Stimulated activated CD4-positive, alpha-beta T cell treated with anti-CD3 and anti-CD28 coated beads, Interleukin-1b, Interleukin-23, amount 100 ng/mL, for 24 hours (primary cell): ENCODE data around the gene KPNA5.
"Not testable (repeated sequence)": the region's sequence is repeated elsewhere in the genome, so short reads cannot be mapped to it uniquely, and the experiment has no call there.

Source experiments
- DNase-seq, 4 experiments: peaks; one replicate each; pipeline ENCODE4 v3.0.0-alpha.2; 2020; ENCODE audit warnings: low read depth in 4 of 4, low spot score in 1 of 4

Gene KPNA5

DNA sequence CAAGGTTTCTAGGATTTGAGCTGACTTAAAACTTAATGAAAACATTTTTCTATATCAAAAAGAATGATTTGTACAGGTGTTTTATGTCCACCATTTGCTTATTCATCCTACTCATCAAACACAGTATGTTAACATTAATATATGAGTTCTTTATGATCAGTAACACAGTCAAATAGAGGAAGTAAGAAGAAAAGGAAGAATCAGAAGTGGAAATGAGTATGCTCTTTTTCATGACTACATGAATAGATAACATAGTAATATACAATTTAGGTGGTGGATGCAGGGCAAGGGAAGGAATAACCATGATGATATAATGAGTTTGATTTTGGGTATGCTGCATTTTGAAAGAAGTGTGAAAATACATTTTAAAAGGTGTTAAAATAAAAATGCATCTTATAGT, 16.5 kb downstream of the KPNA5 start:
- no peak for DNase-seq

DNA sequence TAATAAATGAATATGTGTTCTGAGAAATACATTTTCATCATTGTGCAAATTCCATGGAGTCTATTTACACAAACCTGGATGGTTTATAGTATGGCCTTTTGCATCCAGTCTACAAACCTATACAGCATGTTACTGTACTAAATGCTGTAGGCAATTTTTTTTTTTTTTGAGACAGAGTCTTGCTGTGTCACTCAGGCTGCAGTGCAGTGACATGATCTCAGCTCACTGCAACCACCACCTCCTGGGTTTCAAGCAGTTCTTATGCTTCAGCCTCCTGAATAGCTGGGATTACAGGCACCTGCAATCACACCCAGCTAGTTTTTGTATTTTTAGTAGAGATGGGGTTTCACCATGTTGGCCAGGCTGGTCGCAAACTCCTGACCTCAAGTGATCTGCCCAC, 22.9 kb downstream of the KPNA5 start:
- DNase-seq = not testable (repeated sequence)

DNA sequence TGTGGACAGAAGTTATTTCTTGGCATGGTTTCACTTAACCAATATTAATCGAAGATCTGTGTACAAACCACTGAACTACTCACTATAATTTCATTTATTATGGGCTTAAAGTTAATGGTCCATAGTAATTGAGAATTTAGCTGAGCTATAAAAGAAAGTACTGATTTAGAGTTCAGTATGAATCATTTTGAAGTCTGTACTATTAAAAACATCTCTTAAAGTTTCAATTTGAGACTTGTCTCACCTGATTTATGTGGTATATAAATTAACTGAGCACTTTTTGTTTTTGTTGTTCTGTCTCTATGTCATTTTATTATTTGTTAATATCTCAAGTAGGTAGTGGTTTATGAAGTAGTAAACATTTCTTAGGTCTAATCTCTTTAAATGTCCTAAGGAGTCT, 24.9 kb downstream of the KPNA5 start:
- DNase-seq = no peak

DNA sequence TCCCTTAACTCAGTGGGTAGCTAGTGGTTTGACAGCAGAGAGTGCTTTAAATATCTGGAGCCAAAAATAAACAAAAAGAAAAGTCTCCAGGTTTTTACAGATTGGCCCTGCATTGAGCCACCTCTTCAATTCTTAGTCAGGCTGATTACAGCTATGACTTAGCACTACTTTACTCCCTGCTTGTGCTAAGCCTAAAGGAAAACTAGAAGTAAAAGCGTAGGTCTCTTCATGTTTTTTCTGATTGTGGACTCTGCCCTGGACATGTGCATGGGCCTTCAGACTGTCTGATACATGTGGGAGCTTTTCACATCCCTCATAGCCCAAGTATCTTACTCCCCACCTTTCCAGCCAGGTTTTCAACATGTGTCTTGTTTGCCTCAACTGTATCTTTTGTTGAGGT, 33.3 kb downstream of the KPNA5 start:
- no peak for DNase-seq

DNA sequence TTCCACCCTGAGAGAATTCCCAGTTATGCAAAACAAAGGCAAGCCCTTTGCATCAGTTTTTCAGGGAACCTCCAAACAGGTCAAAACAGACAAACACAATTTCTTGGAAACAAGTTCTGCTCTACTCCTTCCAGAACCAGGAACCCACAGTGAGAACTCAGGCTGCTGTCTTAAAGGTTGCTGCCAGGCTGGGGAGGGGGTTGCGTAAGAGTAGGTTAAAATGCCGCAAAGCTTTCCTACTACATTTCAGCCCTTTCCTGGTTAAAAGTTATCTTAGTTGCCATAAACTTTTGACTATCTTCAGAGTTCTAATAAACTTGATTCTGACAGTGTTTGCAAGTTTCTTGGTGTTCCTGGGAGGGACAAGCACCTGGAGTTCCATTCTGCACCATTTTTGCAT, 33.8 kb downstream of the KPNA5 start:
- DNase-seq = no peak

DNA sequence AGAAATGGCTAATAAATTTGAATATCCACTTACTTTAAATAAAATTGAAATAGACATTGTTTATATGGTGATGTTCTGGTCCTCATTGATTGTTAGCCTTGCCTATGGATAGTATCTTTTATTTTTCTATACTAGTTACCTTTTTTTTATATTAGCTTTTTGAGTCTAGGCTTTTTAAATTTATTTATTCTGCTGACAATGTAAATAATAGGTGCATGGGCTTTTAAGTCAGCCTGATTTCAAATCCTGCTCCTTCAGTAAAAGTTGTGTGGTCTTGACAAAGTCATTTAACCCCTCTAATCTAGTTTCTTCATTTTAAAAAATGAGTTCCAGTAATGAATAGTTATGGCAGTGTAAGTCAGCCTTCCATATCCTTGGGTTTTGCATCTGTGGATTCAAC, 45.9 kb downstream of the KPNA5 start:
- no peak for DNase-seq

DNA sequence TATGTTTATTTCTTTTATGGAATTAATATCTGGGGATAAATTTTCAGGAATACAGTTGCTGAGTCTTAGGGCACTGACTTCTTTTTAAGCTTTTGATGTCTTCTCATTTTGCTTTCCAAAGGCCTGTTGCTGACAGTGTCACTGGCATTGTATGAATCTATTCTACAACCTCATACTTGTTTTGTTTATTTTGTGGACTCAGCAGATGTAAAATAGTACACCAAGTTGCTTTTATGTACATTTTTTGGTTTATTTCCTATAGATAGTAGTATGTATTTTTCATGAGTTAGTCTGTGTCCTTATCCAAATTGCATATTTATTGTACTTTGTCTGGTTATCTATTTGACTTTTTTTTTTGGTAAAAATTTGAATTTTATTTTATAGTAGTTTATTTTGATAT, 49.5 kb downstream of the KPNA5 start:
- DNase-seq = no peak

DNA sequence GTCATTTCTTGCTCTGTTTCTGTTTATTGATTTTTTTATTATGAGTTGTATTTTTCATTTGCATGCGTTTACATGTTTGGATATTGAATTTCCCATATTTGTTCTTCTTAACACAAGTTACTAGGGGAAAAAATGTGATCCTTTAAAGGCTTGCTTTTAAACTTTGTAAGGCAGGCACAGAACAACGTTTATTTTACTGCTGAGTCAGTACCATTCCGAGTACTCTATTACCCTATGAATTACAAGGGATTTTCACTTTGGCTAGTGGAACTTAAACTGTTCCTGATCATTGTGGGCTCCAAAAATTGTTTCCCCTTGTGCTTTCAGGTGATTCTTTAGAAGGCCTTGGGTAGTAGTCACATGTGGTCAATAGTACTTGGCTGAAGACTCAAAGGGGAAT, 56.0 kb downstream of the KPNA5 start:
- DNase-seq = no peak

DNA sequence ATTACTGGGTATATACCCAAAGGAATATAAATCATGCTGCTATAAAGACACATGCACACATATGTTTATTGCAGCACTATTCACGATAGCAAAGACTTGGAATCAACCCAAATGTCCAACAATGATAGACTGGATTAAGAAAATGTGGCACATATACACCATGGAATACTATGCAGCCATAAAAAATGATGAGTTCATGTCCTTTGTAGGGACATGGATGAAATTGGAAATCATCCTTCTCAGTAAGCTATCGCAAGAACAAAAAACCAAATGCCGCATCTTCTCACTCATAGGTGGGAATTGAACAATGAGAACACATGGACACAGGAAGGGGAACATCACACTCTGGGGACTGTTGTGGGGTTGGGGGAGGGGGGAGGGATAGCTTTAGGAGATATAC, 59.5 kb downstream of the KPNA5 start:
- DNase-seq = not testable (repeated sequence)

DNA sequence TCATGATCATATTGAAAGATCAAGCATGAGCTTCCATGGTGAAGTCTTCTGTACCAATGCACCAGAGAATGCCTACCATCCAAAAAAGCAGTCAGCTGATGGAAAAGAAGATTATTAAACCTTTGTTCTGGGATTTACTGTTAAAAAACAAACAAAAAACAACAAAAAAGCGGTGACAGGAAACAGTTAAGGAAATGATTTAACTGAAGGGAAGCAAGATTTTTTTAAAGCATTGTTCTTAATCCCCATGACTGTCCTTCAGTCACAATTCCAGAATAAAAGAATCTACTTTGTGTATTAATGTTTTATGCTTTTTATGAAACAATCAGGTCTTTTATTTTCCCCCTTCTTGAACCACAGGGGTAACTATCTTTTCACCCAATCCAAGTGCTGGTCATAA, 60.6 kb downstream of the KPNA5 start:
- DNase-seq = no peak

DNA sequence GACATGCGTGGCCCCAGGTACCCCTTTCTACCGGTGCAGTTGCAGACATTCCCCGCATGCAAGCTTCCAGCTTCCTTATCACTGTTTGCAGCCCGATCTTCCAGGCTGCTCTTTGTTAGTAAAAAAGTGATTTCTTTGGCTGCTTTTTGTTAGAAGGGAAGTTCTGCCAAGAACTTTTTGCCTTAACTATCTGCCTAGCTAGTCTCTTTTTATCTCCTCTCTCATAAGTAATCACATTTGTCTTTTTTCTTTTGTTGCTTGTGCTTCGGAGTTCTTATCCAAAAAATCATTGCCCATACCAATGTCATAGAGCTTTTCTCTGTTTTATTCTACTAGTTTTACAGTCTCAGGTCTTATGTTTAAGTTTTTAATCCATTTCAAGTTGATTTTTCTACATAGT, 64.2 kb downstream of the KPNA5 start:
- DNase-seq = no peak

DNA sequence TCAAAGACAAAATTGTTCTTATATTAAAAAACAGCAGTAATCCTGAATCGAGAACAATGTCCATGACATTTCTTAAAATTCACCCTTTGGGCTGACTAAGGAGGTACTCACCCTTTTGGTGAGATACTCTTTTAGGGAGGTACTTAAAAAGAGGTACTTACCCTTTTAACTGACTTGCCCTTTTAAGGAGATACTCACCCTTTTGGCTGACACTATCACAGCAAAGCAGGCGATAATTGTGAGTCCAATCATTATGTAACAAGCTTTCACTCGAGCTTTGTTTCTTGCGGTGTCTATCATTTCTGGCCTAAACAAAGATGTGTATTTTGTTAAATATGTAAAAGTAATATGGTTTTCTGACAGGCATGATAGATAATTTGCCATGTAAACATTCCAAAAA, 80.8 kb downstream of the KPNA5 start:
- DNase-seq = no peak

DNA sequence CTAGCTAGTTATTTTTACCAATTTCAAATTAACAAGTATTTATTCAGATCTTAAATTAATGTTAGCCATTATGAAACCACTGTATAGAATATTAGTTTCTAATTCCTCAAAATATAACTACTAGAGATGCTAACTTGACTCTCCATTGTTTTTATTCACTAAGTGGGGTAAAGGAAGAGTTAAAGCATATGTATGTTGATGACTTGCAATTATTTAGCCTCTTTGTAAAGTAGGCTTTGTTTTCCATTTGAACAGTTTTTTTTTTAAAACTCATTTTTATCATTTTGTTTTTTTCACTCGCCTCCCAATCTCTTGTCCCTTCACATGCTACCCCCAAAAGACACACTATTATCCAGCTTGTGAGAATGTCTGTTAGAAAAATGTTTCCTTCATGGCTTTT, 81.2 kb downstream of the KPNA5 start:
- no peak for DNase-seq

DNA sequence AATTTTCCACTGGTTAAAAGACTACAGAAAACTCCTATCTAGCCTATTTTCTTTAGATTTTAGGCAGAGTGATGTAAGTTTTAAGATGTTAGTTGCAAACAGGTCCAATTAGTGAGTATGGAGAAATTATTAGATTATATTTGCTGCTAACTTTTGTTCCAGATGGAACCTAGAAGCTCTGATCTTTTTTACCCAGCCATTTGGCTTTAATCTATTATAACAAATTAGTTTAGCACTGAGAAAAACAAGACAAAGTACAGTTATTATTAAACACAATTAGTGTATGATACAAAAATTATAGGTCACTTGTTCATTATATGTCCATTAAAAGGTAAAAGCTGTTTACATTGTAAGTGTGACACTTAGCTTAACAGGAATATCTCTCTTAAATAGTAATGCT, 82.0 kb downstream of the KPNA5 start:
- no peak for DNase-seq

DNA sequence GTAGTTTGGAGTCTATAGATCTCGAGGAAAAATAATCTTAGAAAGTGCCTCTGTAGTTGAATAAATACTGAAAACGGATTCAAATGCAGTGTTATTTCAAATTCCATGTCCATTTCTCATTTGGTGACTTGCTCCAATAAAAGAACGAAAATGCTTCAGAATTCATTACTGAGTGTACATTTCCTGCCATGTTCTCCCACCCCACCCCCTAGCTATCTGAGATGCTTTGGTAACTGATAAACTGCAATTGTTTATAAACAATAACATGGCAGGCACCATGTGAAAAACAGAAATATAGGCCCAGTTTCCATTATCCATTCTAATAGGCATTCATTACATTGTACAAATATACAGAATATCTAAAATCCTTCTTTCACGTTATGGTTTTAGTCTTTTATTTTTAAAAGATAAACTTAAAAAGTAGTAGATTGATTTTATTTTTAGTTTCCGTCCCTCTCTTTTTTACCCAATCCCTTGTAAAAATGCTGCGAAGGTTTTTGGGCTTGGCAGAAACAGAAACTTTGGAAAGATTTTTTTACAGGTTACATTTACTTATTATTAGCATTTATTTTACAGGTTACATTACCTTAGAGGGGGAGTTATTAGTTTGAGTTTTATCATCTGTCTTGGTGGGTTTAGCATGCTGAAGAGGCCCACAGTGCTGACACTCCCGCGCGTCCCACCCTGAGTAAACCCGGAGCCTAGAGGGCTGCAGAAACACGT, 83.1 kb downstream of the KPNA5 start:
- DNase-seq = no peak

DNA sequence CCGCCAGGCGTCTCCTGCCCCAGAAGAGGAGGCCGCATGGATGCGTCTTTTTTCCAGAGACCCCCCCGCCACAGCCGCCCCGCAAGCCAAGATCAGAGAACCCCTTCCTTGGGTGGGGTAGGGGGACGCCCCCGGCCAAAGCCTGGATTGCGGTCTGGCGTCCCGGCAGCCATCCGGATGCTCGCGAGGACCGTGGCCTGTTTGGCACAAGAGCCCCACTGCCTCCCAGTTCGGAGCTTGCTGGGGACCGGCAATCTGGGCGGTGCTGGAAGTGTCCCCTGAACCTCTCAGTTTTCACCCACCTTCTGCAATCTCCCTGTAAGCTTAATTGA, 83.6 kb downstream of the KPNA5 start:
- DNase-seq = no peak

DNA sequence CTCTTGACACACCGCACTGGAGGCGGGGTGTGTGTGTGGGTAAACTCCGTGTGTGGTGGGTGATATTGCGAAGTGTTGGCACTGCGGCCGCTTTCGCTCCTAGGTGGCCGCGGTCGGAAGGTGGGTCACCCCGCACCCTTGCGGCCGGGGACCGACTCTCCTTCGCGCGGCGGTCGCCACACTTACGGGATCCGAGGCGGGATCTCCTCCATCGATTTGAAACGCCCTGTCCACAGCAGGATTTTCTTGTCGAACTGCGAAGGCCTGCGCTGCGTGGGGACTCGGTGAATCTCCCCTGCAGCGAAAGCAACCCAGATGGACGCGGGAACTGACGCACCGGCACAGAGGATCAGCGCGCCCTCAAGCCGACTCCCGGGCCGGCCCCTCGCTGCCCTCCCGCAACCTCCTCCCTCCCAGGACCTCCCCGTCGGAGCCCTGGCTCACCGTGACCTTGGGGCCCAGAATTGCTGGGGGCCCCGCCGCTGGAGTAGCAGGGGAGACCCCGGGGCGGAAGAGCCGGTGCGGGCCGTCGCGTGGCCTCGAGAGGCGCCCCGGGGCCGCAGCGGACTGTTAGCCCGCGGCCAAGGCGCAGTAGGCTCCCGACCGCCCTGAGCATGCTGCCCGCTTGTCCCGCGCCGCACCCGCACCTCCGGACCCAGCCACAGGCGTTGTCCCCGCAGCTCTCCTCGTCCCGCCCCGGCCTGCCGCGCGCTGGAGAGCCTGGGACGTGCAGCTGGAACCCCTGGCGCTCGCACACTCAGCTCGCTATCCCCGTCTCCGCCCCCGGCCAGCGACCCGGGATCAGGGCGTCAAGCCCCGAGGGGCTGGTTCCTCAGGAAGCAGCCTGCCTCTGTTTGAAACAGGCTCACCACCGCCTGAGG, 84.2 kb downstream of the KPNA5 start, which contains the start of gene FAM162B:
Gene FAM162B, minus strand, starts transcription at position 759 of the 881 bp plus-strand sequence. Its CDS starts 143 bp downstream, at position 616.
- DNase-seq = no peak

DNA sequence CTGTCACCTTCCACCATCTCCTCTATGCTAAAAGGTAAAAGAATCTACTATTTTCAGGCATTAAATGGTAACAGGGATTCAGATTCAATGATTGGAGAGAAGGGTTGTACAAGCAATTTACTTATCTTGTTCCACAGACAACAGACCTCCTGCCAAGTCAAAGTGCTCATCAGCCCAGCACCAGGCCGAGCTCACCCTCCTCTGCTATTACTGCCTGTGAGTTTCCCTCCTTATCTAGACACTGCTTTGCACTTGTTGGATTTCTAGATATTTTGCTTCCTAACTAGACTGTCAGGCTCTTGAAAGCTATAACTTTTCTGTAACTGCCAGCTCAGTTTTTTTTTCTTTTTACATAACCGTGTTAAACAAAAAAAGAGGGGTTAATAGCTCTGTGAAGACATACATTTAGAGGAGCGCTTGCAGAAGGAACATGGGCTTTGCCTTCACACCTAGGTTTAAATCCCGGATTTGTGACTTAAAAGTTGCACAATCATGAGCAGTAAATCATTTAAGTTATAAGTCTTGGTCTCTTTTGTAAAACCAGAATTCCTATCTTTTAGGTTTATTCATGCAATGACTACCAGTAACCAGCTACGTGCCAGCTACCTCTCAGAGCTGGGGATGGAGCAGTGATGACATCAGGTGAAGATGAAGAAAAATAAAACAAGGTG, 85.6 kb downstream of the KPNA5 start:
- DNase-seq = no peak

DNA sequence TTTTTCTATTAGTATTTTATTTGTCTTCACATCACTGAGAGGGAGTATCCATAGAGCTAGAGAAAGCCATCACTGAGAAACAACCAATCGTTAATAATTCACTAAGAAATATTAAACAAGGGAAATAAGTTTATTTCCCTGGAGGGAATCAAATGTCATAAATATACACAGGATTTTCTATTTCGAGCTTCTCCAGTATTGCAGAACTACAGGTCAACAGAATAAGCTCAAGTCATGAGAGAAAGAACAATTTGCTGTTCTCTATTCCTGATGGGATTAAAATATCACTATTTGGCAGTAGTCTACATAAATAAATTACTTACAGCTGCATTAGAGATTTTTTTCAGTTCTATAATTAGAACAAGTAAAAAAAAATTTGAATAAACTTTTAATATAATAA, 86.7 kb downstream of the KPNA5 start:
- no peak for DNase-seq

DNA sequence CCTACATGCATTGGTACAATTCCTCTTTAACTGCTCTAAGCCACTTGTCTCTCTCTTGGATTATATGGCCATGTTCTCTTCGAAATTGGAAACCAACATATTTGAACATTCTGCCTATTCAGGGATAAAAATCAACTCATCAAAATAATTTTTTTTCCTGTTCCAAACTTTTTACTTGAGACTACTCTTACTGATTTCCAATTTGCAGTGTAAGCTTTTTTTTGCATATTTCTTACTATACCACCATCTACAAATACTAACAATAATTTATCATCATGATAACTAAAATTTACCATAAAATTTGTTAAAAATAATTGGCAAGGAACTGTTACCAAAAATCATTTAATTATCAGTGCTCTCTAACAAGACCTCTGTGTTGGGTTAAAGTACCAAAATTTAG, 91.4 kb downstream of the KPNA5 start:
- no peak for DNase-seq

DNA sequence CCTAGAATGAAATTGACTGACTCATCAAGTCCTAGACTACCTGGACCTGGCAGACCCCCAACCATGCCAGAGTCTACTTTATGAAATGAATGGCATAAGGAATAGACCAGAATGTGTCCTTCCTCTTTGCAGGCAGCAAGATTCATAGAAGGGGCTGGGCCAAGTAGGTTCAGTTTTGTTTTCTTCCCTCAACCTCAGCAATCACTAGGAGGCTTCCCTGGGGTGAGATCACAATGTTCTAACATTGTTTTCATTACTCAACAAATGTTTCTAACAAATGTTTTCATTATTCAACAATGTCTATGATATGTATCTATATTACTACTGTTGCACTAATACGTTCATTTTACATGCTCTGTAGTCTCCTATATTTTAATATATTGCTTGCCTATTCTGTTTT, 92.9 kb downstream of the KPNA5 start:
- no peak for DNase-seq

DNA sequence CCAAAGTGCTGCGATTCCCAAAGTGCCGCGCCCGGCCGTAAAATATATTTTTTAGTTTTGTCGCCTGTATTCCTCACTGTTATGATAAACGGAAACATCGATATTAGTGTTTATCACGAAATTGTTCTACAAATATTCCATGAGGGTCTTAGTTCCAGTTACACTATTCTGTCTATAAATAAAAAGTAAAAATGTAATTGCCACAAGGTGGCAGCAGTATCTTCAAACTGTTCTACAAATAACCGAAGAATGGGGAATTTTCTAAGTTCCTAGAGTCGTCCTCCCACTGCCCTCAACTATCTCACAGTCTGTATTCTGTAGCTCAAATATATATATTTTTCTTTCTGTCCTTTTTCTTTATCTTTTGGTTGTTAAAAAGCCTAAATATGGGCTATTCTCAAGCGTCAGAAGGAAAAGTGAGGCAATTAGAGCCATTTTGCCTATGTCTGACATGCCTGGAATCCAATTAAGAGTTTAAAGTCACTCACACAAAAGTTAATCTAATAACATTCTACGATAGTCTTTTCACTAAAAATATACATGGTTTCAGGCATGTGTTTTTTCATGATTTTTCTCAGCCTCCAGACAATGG, 98.7 kb downstream of the KPNA5 start:
- no peak for DNase-seq
